NCI-H1417 (cell line): ENCODE data around the gene LETM1.

ENCODE experiments used
- DNase-seq, 3 experiments: peaks; one replicate each; lab custom pipeline; 2025; lab: John Stamatoyannopoulos, UW

Gene LETM1

GRCh38 chr4:1856071-1856942 is at the start of gene LETM1:
Gene LETM1, minus strand, starts transcription at chr4:1856156. Its CDS starts 206 bp downstream, at chr4:1855950.
- peak; percentile 93 to 95 (median 94) for DNase-seq

GRCh38 chr4:1904042-1904441 is 48.1 kb upstream of the LETM1 start:
- no peak for DNase-seq

- DNase-seq, result no peak
These were observed 47.1 kb upstream of the LETM1 start for GRCh38 chr4:1903035-1903434.

GRCh38 chr4:1902243-1902642 is 46.3 kb upstream of the LETM1 start:
- DNase-seq, result no peak

- DNase-seq, result no peak
These were observed 45.2 kb upstream of the LETM1 start for GRCh38 chr4:1901127-1901526.

- no peak for DNase-seq
These were observed 44.7 kb upstream of the LETM1 start for GRCh38 chr4:1900624-1901023.

- DNase-seq, result peak in 2 of 3 experiments; percentile 8 to 64
These were observed 44.1 kb upstream of the LETM1 start for GRCh38 chr4:1900087-1900433.

GRCh38 chr4:1899149-1900086 is 43.5 kb upstream of the LETM1 start:
- DNase-seq, result peak; percentile 62 to 84 (median 82)

- no peak for DNase-seq
These were observed 42.7 kb upstream of the LETM1 start for GRCh38 chr4:1898681-1899080.

GRCh38 chr4:1898007-1898406 is 42.1 kb upstream of the LETM1 start:
- DNase-seq, result no peak

- DNase-seq, result no peak
These were observed 40.7 kb upstream of the LETM1 start for GRCh38 chr4:1896658-1896991.

GRCh38 chr4:1895971-1896657 is 40.2 kb upstream of the LETM1 start:
- no peak for DNase-seq

GRCh38 chr4:1890979-1891570 is 35.1 kb upstream of the LETM1 start:
- DNase-seq, result no peak

- DNase-seq, result no peak
These were observed 31.1 kb upstream of the LETM1 start for GRCh38 chr4:1887052-1887451.

- no peak for DNase-seq
These were observed 29.5 kb upstream of the LETM1 start for GRCh38 chr4:1885414-1885813.

- no peak for DNase-seq
These were observed 27.6 kb upstream of the LETM1 start for GRCh38 chr4:1883583-1883982.

- DNase-seq, result no peak
These were observed 26.9 kb upstream of the LETM1 start for GRCh38 chr4:1882850-1883271.

- DNase-seq, result no peak
These were observed 24.4 kb upstream of the LETM1 start for GRCh38 chr4:1880332-1880731.

- no peak for DNase-seq
These were observed 23.5 kb upstream of the LETM1 start for GRCh38 chr4:1879485-1879884.

GRCh38 chr4:1874201-1874600 is 18.2 kb upstream of the LETM1 start:
- peak; percentile 9 to 69 (median 15) for DNase-seq

GRCh38 chr4:1873776-1874175 is 17.8 kb upstream of the LETM1 start:
- peak in 2 of 3 experiments; percentile 44 to 59 for DNase-seq

- DNase-seq, result peak in 1 of 3 experiments; percentile 32
These were observed 17.3 kb upstream of the LETM1 start for GRCh38 chr4:1873291-1873690.
